ENCODE results near the gene CRYBA2.

The CRYBA2 gene

GRCh38 chr2:219028996-219029828 lies 36.0 kb upstream of the CRYBA2 start:
- no peak for DNase-seq (ENCODE audit: low spot score)
- Mint-ChIP-seq H3K27me3 (ENCODE audit: low read depth) (peaks cover 10% of the 10 kb centered on the region), H3K4me1 (ENCODE audit: low read depth) (no peaks in the 10 kb centered on the region), H3K4me3 (no peak overlapping the region), H3K9me3 (no peaks in the 10 kb centered on the region), H3K27ac (no peak overlapping the region), H3K36me3 (ENCODE audit: low read depth) (no peaks in the 10 kb centered on the region)

GRCh38 chr2:219028141-219028540 lies 34.9 kb upstream of the CRYBA2 start:
- H3K36me3 Mint-ChIP-seq (ENCODE audit: low read depth), result no peaks in the 10 kb centered on the region
- H3K27me3 Mint-ChIP-seq (ENCODE audit: low read depth), result peaks cover 4% of the 10 kb centered on the region
- H3K4me3 Mint-ChIP-seq, result no peak overlapping the region
- no peaks in the 10 kb centered on the region for H3K4me1 Mint-ChIP-seq (ENCODE audit: low read depth)
- no peak for DNase-seq (ENCODE audit: low spot score)
- H3K27ac Mint-ChIP-seq, result no peak overlapping the region
- no peaks in the 10 kb centered on the region for H3K9me3 Mint-ChIP-seq

- no peaks in the 10 kb centered on the region for H3K36me3 Mint-ChIP-seq (ENCODE audit: low read depth)
- H3K4me1 Mint-ChIP-seq (ENCODE audit: low read depth), result no peaks in the 10 kb centered on the region
- H3K4me3 Mint-ChIP-seq, result no peak overlapping the region
- no peak overlapping the region for H3K27ac Mint-ChIP-seq
- H3K9me3 Mint-ChIP-seq, result no peaks in the 10 kb centered on the region
- peaks cover 2% of the 10 kb centered on the region for H3K27me3 Mint-ChIP-seq (ENCODE audit: low read depth)
- no peak for DNase-seq (ENCODE audit: low spot score)
Observed at GRCh38 chr2:219027511-219028055, 34.4 kb upstream of the CRYBA2 start.

GRCh38 chr2:219026946-219027345 lies 33.7 kb upstream of the CRYBA2 start:
- no peak for DNase-seq (ENCODE audit: low spot score)
- Mint-ChIP-seq H3K4me1 (ENCODE audit: low read depth) (no peaks in the 10 kb centered on the region), H3K4me3 (no peak overlapping the region), H3K27me3 (ENCODE audit: low read depth) (peaks cover 2% of the 10 kb centered on the region), H3K9me3 (no peaks in the 10 kb centered on the region), H3K36me3 (ENCODE audit: low read depth) (no peaks in the 10 kb centered on the region), H3K27ac (no peak overlapping the region)

GRCh38 chr2:219025637-219026585 lies 32.7 kb upstream of the CRYBA2 start:
- no peaks in the 10 kb centered on the region for H3K36me3 Mint-ChIP-seq (ENCODE audit: low read depth)
- no peaks in the 10 kb centered on the region for H3K4me1 Mint-ChIP-seq (ENCODE audit: low read depth)
- no peaks in the 10 kb centered on the region for H3K27me3 Mint-ChIP-seq (ENCODE audit: low read depth)
- H3K9me3 Mint-ChIP-seq, result no peaks in the 10 kb centered on the region
- DNase-seq (ENCODE audit: low spot score), result no peak
- no peak overlapping the region for H3K27ac Mint-ChIP-seq
- H3K4me3 Mint-ChIP-seq, result no peak overlapping the region

GRCh38 chr2:219024059-219024458 lies 30.8 kb upstream of the CRYBA2 start:
- H3K4me1 Mint-ChIP-seq (ENCODE audit: low read depth), result no peaks in the 10 kb centered on the region
- no peak overlapping the region for H3K4me3 Mint-ChIP-seq
- H3K27me3 Mint-ChIP-seq (ENCODE audit: low read depth), result no peaks in the 10 kb centered on the region
- no peaks in the 10 kb centered on the region for H3K36me3 Mint-ChIP-seq (ENCODE audit: low read depth)
- H3K27ac Mint-ChIP-seq, result no peak overlapping the region
- no peak for DNase-seq (ENCODE audit: low spot score)
- H3K9me3 Mint-ChIP-seq, result no peaks in the 10 kb centered on the region

- Mint-ChIP-seq H3K4me3 (no peak overlapping the region), H3K36me3 (ENCODE audit: low read depth) (no peaks in the 10 kb centered on the region), H3K4me1 (ENCODE audit: low read depth) (no peaks in the 10 kb centered on the region), H3K27ac (no peak overlapping the region), H3K9me3 (no peaks in the 10 kb centered on the region), H3K27me3 (ENCODE audit: low read depth) (no peaks in the 10 kb centered on the region)
- DNase-seq (ENCODE audit: low spot score), result no peak
Observed at GRCh38 chr2:219023045-219023605, 29.9 kb upstream of the CRYBA2 start.

GRCh38 chr2:219022616-219023015 lies 29.4 kb upstream of the CRYBA2 start:
- Mint-ChIP-seq H3K27ac (no peak overlapping the region), H3K36me3 (ENCODE audit: low read depth) (no peaks in the 10 kb centered on the region), H3K27me3 (ENCODE audit: low read depth) (no peaks in the 10 kb centered on the region), H3K9me3 (no peaks in the 10 kb centered on the region), H3K4me1 (ENCODE audit: low read depth) (no peaks in the 10 kb centered on the region), H3K4me3 (no peak overlapping the region)
- no peak for DNase-seq (ENCODE audit: low spot score)

GRCh38 chr2:219022041-219022440 lies 28.8 kb upstream of the CRYBA2 start:
- Mint-ChIP-seq H3K36me3 (ENCODE audit: low read depth) (no peaks in the 10 kb centered on the region), H3K27me3 (ENCODE audit: low read depth) (no peaks in the 10 kb centered on the region), H3K9me3 (no peaks in the 10 kb centered on the region), H3K4me1 (ENCODE audit: low read depth) (no peaks in the 10 kb centered on the region), H3K27ac (no peak overlapping the region), H3K4me3 (no peak overlapping the region)
- no peak for DNase-seq (ENCODE audit: low spot score)

GRCh38 chr2:219021591-219021990 lies 28.4 kb upstream of the CRYBA2 start:
- Mint-ChIP-seq H3K9me3 (no peaks in the 10 kb centered on the region), H3K36me3 (ENCODE audit: low read depth) (no peaks in the 10 kb centered on the region), H3K4me1 (ENCODE audit: low read depth) (no peaks in the 10 kb centered on the region), H3K27ac (no peak overlapping the region), H3K27me3 (ENCODE audit: low read depth) (no peaks in the 10 kb centered on the region), H3K4me3 (no peak overlapping the region)
- DNase-seq (ENCODE audit: low spot score), result no peak

GRCh38 chr2:219020604-219021365 lies 27.6 kb upstream of the CRYBA2 start:
- Mint-ChIP-seq H3K27me3 (ENCODE audit: low read depth) (no peaks in the 10 kb centered on the region), H3K4me1 (ENCODE audit: low read depth) (no peaks in the 10 kb centered on the region), H3K9me3 (no peaks in the 10 kb centered on the region), H3K36me3 (ENCODE audit: low read depth) (no peaks in the 10 kb centered on the region), H3K4me3 (no peak overlapping the region), H3K27ac (no peak overlapping the region)
- DNase-seq (ENCODE audit: low spot score), result no peak

GRCh38 chr2:219019436-219019835 lies 26.2 kb upstream of the CRYBA2 start:
- no peak for DNase-seq (ENCODE audit: low spot score)
- Mint-ChIP-seq H3K27ac (no peak overlapping the region), H3K9me3 (no peaks in the 10 kb centered on the region), H3K27me3 (ENCODE audit: low read depth) (no peaks in the 10 kb centered on the region), H3K4me1 (ENCODE audit: low read depth) (no peaks in the 10 kb centered on the region), H3K4me3 (no peak overlapping the region), H3K36me3 (ENCODE audit: low read depth) (no peaks in the 10 kb centered on the region)

- Mint-ChIP-seq H3K4me3 (no peak overlapping the region), H3K9me3 (no peaks in the 10 kb centered on the region), H3K36me3 (ENCODE audit: low read depth) (no peaks in the 10 kb centered on the region), H3K27me3 (ENCODE audit: low read depth) (no peaks in the 10 kb centered on the region), H3K4me1 (ENCODE audit: low read depth) (no peaks in the 10 kb centered on the region), H3K27ac (no peak overlapping the region)
- no peak for DNase-seq (ENCODE audit: low spot score)
Observed at GRCh38 chr2:219018726-219019125, 25.5 kb upstream of the CRYBA2 start.

Data from T-helper 2 cell treated with Interferon-gamma antibody and Interleukin-4, amounts not matched to agents 5 μg/mL and 100 μg/mL, for 36 hours (primary cell).